NCI-H146 treated with DMSO at 0.1 percent for 48 hours (cell line): ENCODE measurements around the gene DSCAM.
"Not testable (repeated sequence)": the region's sequence is repeated elsewhere in the genome, so short reads cannot be mapped to it uniquely, and the experiment has no call there.

Source experiments
- DNase-seq: peaks from one replicate; lab custom pipeline; 2025; ENCODE audit not compliant: unreplicated experiment; lab: John Stamatoyannopoulos, UW

The DSCAM gene

GRCh38 chr21:40337981-40338380 lies 509.0 kb downstream of the DSCAM start:
- no peak for DNase-seq

GRCh38 chr21:40335704-40336103 lies 511.3 kb downstream of the DSCAM start:
- peak; percentile 89 for DNase-seq

- DNase-seq, result peak; percentile 33
Measured at GRCh38 chr21:40334159-40334558, 512.8 kb downstream of the DSCAM start.

GRCh38 chr21:40333731-40334130 lies 513.2 kb downstream of the DSCAM start:
- peak; percentile 33 for DNase-seq

- DNase-seq, result no peak
Measured at GRCh38 chr21:40331804-40332203, 515.2 kb downstream of the DSCAM start.

GRCh38 chr21:40331172-40331571 lies 515.8 kb downstream of the DSCAM start:
- no peak for DNase-seq

- no peak for DNase-seq
Measured at GRCh38 chr21:40324389-40324788, 522.6 kb downstream of the DSCAM start.

GRCh38 chr21:40320718-40321117 lies 526.2 kb downstream of the DSCAM start:
- not testable (repeated sequence) for DNase-seq

- no peak for DNase-seq
Measured at GRCh38 chr21:40318371-40318770, 528.6 kb downstream of the DSCAM start.

GRCh38 chr21:40316104-40316503 lies 530.9 kb downstream of the DSCAM start:
- DNase-seq, result no peak

GRCh38 chr21:40315626-40316025 lies 531.3 kb downstream of the DSCAM start:
- DNase-seq, result no peak

- DNase-seq, result no peak
Measured at GRCh38 chr21:40313260-40313659, 533.7 kb downstream of the DSCAM start.

- no peak for DNase-seq
Measured at GRCh38 chr21:40300300-40300699, 546.7 kb downstream of the DSCAM start.

GRCh38 chr21:40299451-40299850 lies 547.5 kb downstream of the DSCAM start:
- no peak for DNase-seq

GRCh38 chr21:40294345-40294744 lies 552.6 kb downstream of the DSCAM start:
- no peak for DNase-seq

- DNase-seq, result no peak
Measured at GRCh38 chr21:40291560-40291959, 555.4 kb downstream of the DSCAM start.

GRCh38 chr21:40284409-40284808 lies 562.5 kb downstream of the DSCAM start:
- no peak for DNase-seq

GRCh38 chr21:40282912-40283886 lies 563.8 kb downstream of the DSCAM start:
- DNase-seq, result no peak

- no peak for DNase-seq
Measured at GRCh38 chr21:40278345-40278744, 568.6 kb downstream of the DSCAM start.

- no peak for DNase-seq
Measured at GRCh38 chr21:40276001-40276400, 571.0 kb downstream of the DSCAM start.

- DNase-seq, result no peak
Measured at GRCh38 chr21:40272037-40272436, 574.9 kb downstream of the DSCAM start.

- no peak for DNase-seq
Measured at GRCh38 chr21:40271164-40271563, 575.8 kb downstream of the DSCAM start.

GRCh38 chr21:40270047-40270446 lies 576.9 kb downstream of the DSCAM start:
- no peak for DNase-seq
